ENCODE data around the gene ALDH1L1. TPM values are rescaled to one million over a fixed set of nuclear protein-coding genes. Genes with fewer than 3 reads are reported as not detected.

Gene ALDH1L1
- total and polyA plus RNA-seq, 9 of the 15 experiments (the other 6 are each of a cell fraction or from before 2014, with no cell fraction given) = 0.06 to 1.9 (median 0.57) TPM; not detected in 1

DNA sequence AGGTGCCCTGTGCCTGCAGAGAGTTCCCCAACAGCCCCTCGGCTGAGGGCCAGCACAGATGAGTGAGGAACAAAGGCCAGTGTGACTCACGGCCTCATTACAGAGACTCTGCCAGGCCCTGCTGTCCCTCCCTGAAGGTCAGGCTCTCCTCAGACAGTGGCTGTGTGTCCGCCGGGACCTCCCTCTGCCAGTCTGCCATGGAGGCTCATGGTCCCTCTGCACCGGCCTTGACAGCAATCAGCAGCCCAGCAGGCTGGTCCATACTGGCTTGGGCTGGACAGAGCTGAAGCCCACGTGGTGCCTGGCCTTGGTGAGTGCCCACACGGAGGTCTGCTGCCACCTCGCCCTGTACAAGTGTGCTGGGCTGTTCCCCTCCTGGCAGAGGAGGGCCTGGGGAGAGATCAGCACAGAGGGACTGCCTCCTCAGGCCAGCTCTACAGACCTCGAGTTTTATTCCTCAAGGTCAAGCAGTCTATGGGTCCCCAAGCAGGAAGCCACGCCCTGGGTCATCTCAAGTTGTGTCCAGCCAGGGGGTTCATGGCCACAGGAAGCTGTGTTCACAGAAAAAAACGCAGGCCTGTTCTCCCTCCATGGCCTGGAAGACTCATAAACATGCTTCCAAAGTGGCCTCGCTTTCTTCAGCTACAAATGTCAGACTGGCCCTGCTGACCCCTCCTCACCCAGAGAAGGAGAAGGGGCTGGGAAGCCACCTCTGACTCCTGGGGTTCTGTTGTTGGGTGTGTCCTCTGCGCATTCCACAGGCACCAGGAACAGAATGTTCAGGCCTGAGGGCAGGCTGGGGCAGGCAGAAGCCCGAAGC, 123.5 kb downstream of the ALDH1L1 start (continued):
- peak; percentile 97 for TF ChIP-seq ATF7 (IDR thresholded peaks at IDR 0.05)
- TF ChIP-seq PHF8 (IDR thresholded peaks at IDR 0.05; ENCODE audit: borderline replicate concordance, low read length) = peak; percentile 30; the same call in 1 of the 2 replicates
- no peak for TF ChIP-seq KAT8 (IDR thresholded peaks at IDR 0.05; ENCODE audit: low read depth)
- no peak for TF ChIP-seq HDAC2 (IDR thresholded peaks at IDR 0.05)
- TF ChIP-seq SAFB (IDR thresholded peaks at IDR 0.05; ENCODE audit: borderline replicate concordance, low read depth, low read length) = no peak
- no peak for TF ChIP-seq KLF10 (CRISPR knock-in tag; IDR thresholded peaks at IDR 0.05)
- TF ChIP-seq TOE1 (IDR thresholded peaks at IDR 0.05; ENCODE audit: borderline replicate concordance) = peak; percentile 65; the same call in 1 of the 2 replicates
- no peak for TF ChIP-seq TOE1 (CRISPR knock-in tag; IDR thresholded peaks at IDR 0.05; ENCODE audit: borderline replicate concordance, low read depth)
- TF ChIP-seq HDGF (IDR thresholded peaks at IDR 0.05) = no peak
- no peak for TF ChIP-seq SRSF7 (optimal IDR thresholded peaks at IDR 0.05; ENCODE audit: low read depth, low read length)
- 0 out of 2 replicates have a peak, but pooled peaks have one; percentile 13 for TF ChIP-seq SMAD4 (CRISPR knock-in tag; conservative IDR thresholded peaks at IDR 0.05)
- TF ChIP-seq, protein P1, sequence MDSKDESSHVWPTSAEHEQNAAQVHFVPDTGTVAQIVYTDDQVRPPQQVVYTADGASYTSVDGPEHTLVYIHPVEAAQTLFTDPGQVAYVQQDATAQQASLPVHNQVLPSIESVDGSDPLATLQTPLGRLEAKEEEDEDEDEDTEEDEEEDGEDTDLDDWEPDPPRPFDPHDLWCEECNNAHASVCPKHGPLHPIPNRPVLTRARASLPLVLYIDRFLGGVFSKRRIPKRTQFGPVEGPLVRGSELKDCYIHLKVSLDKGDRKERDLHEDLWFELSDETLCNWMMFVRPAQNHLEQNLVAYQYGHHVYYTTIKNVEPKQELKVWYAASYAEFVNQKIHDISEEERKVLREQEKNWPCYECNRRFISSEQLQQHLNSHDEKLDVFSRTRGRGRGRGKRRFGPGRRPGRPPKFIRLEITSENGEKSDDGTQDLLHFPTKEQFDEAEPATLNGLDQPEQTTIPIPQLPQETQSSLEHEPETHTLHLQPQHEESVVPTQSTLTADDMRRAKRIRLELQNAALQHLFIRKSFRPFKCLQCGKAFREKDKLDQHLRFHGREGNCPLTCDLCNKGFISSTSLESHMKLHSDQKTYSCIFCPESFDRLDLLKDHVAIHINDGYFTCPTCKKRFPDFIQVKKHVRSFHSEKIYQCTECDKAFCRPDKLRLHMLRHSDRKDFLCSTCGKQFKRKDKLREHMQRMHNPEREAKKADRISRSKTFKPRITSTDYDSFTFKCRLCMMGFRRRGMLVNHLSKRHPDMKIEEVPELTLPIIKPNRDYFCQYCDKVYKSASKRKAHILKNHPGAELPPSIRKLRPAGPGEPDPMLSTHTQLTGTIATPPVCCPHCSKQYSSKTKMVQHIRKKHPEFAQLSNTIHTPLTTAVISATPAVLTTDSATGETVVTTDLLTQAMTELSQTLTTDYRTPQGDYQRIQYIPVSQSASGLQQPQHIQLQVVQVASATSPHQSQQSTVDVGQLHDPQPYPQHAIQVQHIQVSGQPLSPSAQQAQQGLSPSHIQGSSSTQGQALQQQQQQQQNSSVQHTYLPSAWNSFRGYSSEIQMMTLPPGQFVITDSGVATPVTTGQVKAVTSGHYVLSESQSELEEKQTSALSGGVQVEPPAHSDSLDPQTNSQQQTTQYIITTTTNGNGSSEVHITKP (IDR thresholded peaks at IDR 0.05; ENCODE audit: partially characterized antibody) = peak; percentile 99
- TF ChIP-seq, protein P2, sequence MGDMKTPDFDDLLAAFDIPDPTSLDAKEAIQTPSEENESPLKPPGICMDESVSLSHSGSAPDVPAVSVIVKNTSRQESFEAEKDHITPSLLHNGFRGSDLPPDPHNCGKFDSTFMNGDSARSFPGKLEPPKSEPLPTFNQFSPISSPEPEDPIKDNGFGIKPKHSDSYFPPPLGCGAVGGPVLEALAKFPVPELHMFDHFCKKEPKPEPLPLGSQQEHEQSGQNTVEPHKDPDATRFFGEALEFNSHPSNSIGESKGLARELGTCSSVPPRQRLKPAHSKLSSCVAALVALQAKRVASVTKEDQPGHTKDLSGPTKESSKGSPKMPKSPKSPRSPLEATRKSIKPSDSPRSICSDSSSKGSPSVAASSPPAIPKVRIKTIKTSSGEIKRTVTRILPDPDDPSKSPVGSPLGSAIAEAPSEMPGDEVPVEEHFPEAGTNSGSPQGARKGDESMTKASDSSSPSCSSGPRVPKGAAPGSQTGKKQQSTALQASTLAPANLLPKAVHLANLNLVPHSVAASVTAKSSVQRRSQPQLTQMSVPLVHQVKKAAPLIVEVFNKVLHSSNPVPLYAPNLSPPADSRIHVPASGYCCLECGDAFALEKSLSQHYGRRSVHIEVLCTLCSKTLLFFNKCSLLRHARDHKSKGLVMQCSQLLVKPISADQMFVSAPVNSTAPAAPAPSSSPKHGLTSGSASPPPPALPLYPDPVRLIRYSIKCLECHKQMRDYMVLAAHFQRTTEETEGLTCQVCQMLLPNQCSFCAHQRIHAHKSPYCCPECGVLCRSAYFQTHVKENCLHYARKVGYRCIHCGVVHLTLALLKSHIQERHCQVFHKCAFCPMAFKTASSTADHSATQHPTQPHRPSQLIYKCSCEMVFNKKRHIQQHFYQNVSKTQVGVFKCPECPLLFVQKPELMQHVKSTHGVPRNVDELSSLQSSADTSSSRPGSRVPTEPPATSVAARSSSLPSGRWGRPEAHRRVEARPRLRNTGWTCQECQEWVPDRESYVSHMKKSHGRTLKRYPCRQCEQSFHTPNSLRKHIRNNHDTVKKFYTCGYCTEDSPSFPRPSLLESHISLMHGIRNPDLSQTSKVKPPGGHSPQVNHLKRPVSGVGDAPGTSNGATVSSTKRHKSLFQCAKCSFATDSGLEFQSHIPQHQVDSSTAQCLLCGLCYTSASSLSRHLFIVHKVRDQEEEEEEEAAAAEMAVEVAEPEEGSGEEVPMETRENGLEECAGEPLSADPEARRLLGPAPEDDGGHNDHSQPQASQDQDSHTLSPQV (IDR thresholded peaks at IDR 0.05) = 0 out of 2 replicates have a peak, but pooled peaks have one; percentile 27
- TF ChIP-seq ELF1 (tag; IDR thresholded peaks at IDR 0.05) = peak; percentile 64; the same call in 1 of the 2 replicates
- TF ChIP-seq L3MBTL2 (IDR thresholded peaks at IDR 0.05) = 0 out of 2 replicates have a peak, but pooled peaks have one; percentile 15
